GM23338 (cell line): ENCODE measurements around the gene FYB2.

Experiments
- CREB1 ChIP-seq: fragments of 250-450 bp; sonication (Bioruptor Pico); IDR thresholded peaks from 2 replicates; pipeline ENCODE4 v1.5.0; 2020; ENCODE audit warnings: low read depth, mild to moderate bottlenecking, moderate library complexity
- ETS1 ChIP-seq: IDR thresholded peaks from 2 replicates; pipeline ENCODE4 v1.6.1; 2016; ENCODE audit warnings: antibody characterized with exemption
- EZH2 ChIP-seq: fragments of 200-600 bp; sonication (generic); IDR thresholded peaks from one replicate; pipeline ENCODE4 v1.8.0; 2017; ENCODE audit warnings: antibody characterized with exemption, mild to moderate bottlenecking, low read depth; ENCODE audit not compliant: unreplicated experiment
- EZH2phosphoT487 ChIP-seq: fragments of 200-600 bp; sonication (generic); IDR thresholded peaks from one replicate; pipeline ENCODE4 v1.8.1; 2018; ENCODE audit warnings: antibody characterized with exemption; ENCODE audit not compliant: unreplicated experiment
- JUNB ChIP-seq: IDR thresholded peaks from one replicate; pipeline ENCODE4 v1.6.1; 2016; ENCODE audit warnings: antibody characterized with exemption; ENCODE audit not compliant: unreplicated experiment
- POLR2AphosphoS5 ChIP-seq: IDR thresholded peaks from 2 replicates; pipeline ENCODE4 v1.6.1; 2016; ENCODE audit warnings: antibody characterized with exemption, low read depth
- REST ChIP-seq: IDR thresholded peaks from one replicate; pipeline ENCODE4 v1.6.1; 2018; ENCODE audit warnings: antibody characterized with exemption; ENCODE audit not compliant: unreplicated experiment
- STAT1 ChIP-seq: IDR thresholded peaks from one replicate; pipeline ENCODE4 v1.6.1; 2016; ENCODE audit warnings: antibody characterized with exemption; ENCODE audit not compliant: unreplicated experiment
- ZNF114 ChIP-seq: fragments of 250-450 bp; sonication (Bioruptor Pico); IDR thresholded peaks from 2 replicates; pipeline ENCODE4 v1.5.0; 2020; ENCODE audit warnings: mild to moderate bottlenecking, moderate library complexity
- ZNF331 ChIP-seq: fragments of 250-450 bp; sonication (Bioruptor Pico); IDR thresholded peaks from 2 replicates; pipeline ENCODE4 v1.5.0; 2020; ENCODE audit warnings: low read depth, mild to moderate bottlenecking, moderate library complexity
- ZNF462 ChIP-seq: fragments of 250-450 bp; sonication (Bioruptor Pico); IDR thresholded peaks from 2 replicates; pipeline ENCODE4 v1.5.0; 2020; ENCODE audit warnings: mild to moderate bottlenecking, moderate library complexity
- TF ChIP-seq, protein P1 (sequence below), 2 experiments: fragments of 200-600 bp in 1 of 2; sonication (generic) in 1 of 2; conservative IDR thresholded peaks; 2 replicates each; pipeline versions ENCODE4 v1.5.1 to v1.6.1; 2016 to 2017; ENCODE audit warnings: antibody characterized with exemption in 2 of 2, low read depth in 2 of 2, mild to moderate bottlenecking in 2 of 2, moderate library complexity in 1 of 2

DNA sequence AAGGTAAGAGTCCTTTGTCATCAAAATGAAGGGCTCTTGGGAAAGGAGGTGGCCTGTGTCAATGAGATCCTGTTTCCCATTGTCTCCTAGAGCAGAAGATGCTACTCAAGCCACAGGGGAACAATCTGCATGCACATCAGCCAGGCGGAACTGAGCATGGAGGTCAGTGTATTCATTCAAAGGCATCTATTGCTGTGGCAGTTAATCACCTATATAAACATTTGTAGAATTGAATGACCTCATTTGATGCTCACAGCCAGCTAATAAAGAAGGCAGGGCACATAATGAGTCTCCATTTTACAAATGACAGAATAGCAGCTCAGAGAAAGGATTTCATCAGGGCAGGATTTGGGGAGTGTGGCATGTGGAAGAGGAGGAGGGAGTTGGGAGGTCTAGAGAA, 5.7 kb upstream of the FYB2 start:
- TF ChIP-seq, protein P1, sequence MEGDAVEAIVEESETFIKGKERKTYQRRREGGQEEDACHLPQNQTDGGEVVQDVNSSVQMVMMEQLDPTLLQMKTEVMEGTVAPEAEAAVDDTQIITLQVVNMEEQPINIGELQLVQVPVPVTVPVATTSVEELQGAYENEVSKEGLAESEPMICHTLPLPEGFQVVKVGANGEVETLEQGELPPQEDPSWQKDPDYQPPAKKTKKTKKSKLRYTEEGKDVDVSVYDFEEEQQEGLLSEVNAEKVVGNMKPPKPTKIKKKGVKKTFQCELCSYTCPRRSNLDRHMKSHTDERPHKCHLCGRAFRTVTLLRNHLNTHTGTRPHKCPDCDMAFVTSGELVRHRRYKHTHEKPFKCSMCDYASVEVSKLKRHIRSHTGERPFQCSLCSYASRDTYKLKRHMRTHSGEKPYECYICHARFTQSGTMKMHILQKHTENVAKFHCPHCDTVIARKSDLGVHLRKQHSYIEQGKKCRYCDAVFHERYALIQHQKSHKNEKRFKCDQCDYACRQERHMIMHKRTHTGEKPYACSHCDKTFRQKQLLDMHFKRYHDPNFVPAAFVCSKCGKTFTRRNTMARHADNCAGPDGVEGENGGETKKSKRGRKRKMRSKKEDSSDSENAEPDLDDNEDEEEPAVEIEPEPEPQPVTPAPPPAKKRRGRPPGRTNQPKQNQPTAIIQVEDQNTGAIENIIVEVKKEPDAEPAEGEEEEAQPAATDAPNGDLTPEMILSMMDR (conservative IDR thresholded peaks at IDR 0.05; ENCODE audit: low read depth in 2 of 2): no peak
- TF ChIP-seq EZH2 (no peak), CREB1 (CRISPR knock-in tag) (no peak), POLR2AphosphoS5 (no peak), EZH2phosphoT487 (no peak), REST (no peak), ZNF462 (CRISPR knock-in tag) (no peak), ZNF114 (no peak), ZNF331 (CRISPR knock-in tag) (no peak), ETS1 (no peak), STAT1 (no peak), JUNB (no peak)
